ENCODE measurements around the gene PGS1.

GRCh38 chr17:78387977-78388941 lies 9.8 kb downstream of the PGS1 start:
- TF ChIP-seq POLR2A (IDR thresholded peaks at IDR 0.05), result no peak
- TF ChIP-seq, protein P1, sequence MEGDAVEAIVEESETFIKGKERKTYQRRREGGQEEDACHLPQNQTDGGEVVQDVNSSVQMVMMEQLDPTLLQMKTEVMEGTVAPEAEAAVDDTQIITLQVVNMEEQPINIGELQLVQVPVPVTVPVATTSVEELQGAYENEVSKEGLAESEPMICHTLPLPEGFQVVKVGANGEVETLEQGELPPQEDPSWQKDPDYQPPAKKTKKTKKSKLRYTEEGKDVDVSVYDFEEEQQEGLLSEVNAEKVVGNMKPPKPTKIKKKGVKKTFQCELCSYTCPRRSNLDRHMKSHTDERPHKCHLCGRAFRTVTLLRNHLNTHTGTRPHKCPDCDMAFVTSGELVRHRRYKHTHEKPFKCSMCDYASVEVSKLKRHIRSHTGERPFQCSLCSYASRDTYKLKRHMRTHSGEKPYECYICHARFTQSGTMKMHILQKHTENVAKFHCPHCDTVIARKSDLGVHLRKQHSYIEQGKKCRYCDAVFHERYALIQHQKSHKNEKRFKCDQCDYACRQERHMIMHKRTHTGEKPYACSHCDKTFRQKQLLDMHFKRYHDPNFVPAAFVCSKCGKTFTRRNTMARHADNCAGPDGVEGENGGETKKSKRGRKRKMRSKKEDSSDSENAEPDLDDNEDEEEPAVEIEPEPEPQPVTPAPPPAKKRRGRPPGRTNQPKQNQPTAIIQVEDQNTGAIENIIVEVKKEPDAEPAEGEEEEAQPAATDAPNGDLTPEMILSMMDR (IDR thresholded peaks at IDR 0.05), result no peak

Data from ovary (tissue), 3 donors.